WI38 (cell line): ENCODE measurements around the gene RFPL1.
"Not testable (repeated sequence)": the region's sequence is repeated elsewhere in the genome, so short reads cannot be mapped to it uniquely, and the experiment has no call there.

Experiments used
- H3K4me3 ChIP-seq: 2 replicates; pipeline ENCODE4 v1.5.1; 2011; ENCODE audit warnings: low read depth, mild to moderate bottlenecking, control low read depth, low read length
- CTCF ChIP-seq: IDR thresholded peaks from 2 replicates; pipeline ENCODE4 v1.5.1; 2012; ENCODE audit warnings: low read depth, mild to moderate bottlenecking, control low read depth, low read length

Gene RFPL1

GRCh38 chr22:29482726-29483125 lies 44.3 kb downstream of the RFPL1 start:
- no peak overlapping the region for H3K4me3 ChIP-seq
- TF ChIP-seq CTCF, result no peak

- no peak overlapping the region for H3K4me3 ChIP-seq
- no peak for TF ChIP-seq CTCF
Observed at GRCh38 chr22:29483254-29483653, 44.9 kb downstream of the RFPL1 start.

GRCh38 chr22:29484642-29485041 lies 46.3 kb downstream of the RFPL1 start:
- no peak overlapping the region for H3K4me3 ChIP-seq
- no peak for TF ChIP-seq CTCF

- H3K4me3 ChIP-seq, result no peak overlapping the region
- no peak for TF ChIP-seq CTCF
Observed at GRCh38 chr22:29485448-29485847, 47.1 kb downstream of the RFPL1 start.

- no peak overlapping the region for H3K4me3 ChIP-seq
- no peak for TF ChIP-seq CTCF
Observed at GRCh38 chr22:29487426-29487986, 49.1 kb downstream of the RFPL1 start.

GRCh38 chr22:29489127-29489780 lies 50.9 kb downstream of the RFPL1 start:
- not testable (repeated sequence) for H3K4me3 ChIP-seq

GRCh38 chr22:29491012-29491411 lies 52.6 kb downstream of the RFPL1 start:
- no peak for TF ChIP-seq CTCF

More at GRCh38 chr22:29491012-29491411, 52.6 kb downstream of the RFPL1 start:
- H3K4me3 ChIP-seq, result no peak overlapping the region
